ENCODE measurements around the gene ZNF768. TPM values are rescaled to one million over a fixed set of nuclear protein-coding genes. Genes with fewer than 3 reads are reported as not detected.

Gene ZNF768
- total RNA-seq, 1 experiment from 2014 or later, result 48.8 TPM

- no peaks in the 10 kb centered on the region for H3K9me2 ChIP-seq (ENCODE audit: insufficient read depth)
- RAD21 ChIA-PET (ENCODE audit: low non-redundant PET in 1 of 2, low total read pairs in 2 of 2, uncharacterized antibody in 2 of 2, unreplicated experiment in 2 of 2), result no interaction called here
- peaks cover 7% of the 10 kb centered on the region in 2 experiments for H3K4me1 ChIP-seq (ENCODE audit: control insufficient read depth in 1 of 2, insufficient read depth in 2 of 2, low read length in 2 of 2)
- CTCF ChIA-PET, result no interaction called here
- no peak overlapping the region for H3K27ac ChIP-seq (ENCODE audit: low read depth, low read length)
- no peaks in the 10 kb centered on the region for H3K36me3 ChIP-seq (ENCODE audit: control insufficient read depth in 1 of 2, insufficient read depth in 2 of 2, low read length in 2 of 2)
- no peak for TF ChIP-seq MAX (IDR thresholded peaks at IDR 0.05)
- TF ChIP-seq CTCF (IDR thresholded peaks at IDR 0.05 in 2 of 3, conservative IDR thresholded peaks at IDR 0.05 in 1 of 3; ENCODE audit: borderline replicate concordance in 1 of 3, insufficient read depth in 1 of 3, low read depth in 2 of 3, low read length in 2 of 3), result no peak
- no peak overlapping the region for H3K9ac ChIP-seq (ENCODE audit: low read length)
- H3K4me2 ChIP-seq (ENCODE audit: low read length), result no peak overlapping the region
- no peaks in the 10 kb centered on the region for H3K79me2 ChIP-seq (ENCODE audit: insufficient read depth, low read length)
- DNase-seq (ENCODE audit: low read depth, low spot score) (no peak), ATAC-seq (no peak)
- intact Hi-C loops (cut with micrococcal nuclease), result no loop called here
- no TSS peak for BruUV-seq (replicated peaks)
- POLR2A ChIA-PET, result no interaction called here
- no peak overlapping the region for H3K4me3 ChIP-seq (replicated peaks in 1 of 2; ENCODE audit: low read depth in 1 of 2, low read length in 2 of 2)
- H3K9me3 ChIP-seq (ENCODE audit: control insufficient read depth in 1 of 2, insufficient read depth in 1 of 2, low read depth in 1 of 2, low read length in 2 of 2), result no peaks in the 10 kb centered on the region
- H4K20me1 ChIP-seq (ENCODE audit: insufficient read depth), result no peaks in the 10 kb centered on the region
- no peaks in the 10 kb centered on the region for H3K27me3 ChIP-seq (ENCODE audit: insufficient read depth, low read length)
- H2AFZ ChIP-seq (ENCODE audit: low read depth, low read length, poor library complexity, severe bottlenecking), result no peak overlapping the region
These were observed 36.2 kb downstream of the ZNF768 start for GRCh38 chr16:30490210-30490609.

- DNase-seq (ENCODE audit: low read depth, low spot score) (no peak), ATAC-seq (no peak)
- Histone ChIP-seq H3K4me1 (ENCODE audit: control insufficient read depth in 1 of 2, insufficient read depth in 2 of 2, low read length in 2 of 2) (peaks cover 7% of the 10 kb centered on the region in 2 experiments), H3K79me2 (ENCODE audit: insufficient read depth, low read length) (no peaks in the 10 kb centered on the region), H3K4me2 (ENCODE audit: low read length) (no peak overlapping the region), H3K9me2 (ENCODE audit: insufficient read depth) (no peaks in the 10 kb centered on the region), H3K4me3 (replicated peaks in 1 of 2; ENCODE audit: low read depth in 1 of 2, low read length in 2 of 2) (no peak overlapping the region), H3K27ac (ENCODE audit: low read depth, low read length) (no peak overlapping the region), H3K9ac (ENCODE audit: low read length) (no peak overlapping the region), H3K27me3 (ENCODE audit: insufficient read depth, low read length) (no peaks in the 10 kb centered on the region), H3K9me3 (ENCODE audit: control insufficient read depth in 1 of 2, insufficient read depth in 1 of 2, low read depth in 1 of 2, low read length in 2 of 2) (no peaks in the 10 kb centered on the region), H4K20me1 (ENCODE audit: insufficient read depth) (no peaks in the 10 kb centered on the region), H3K36me3 (ENCODE audit: control insufficient read depth in 1 of 2, insufficient read depth in 2 of 2, low read length in 2 of 2) (no peaks in the 10 kb centered on the region), H2AFZ (ENCODE audit: low read depth, low read length, poor library complexity, severe bottlenecking) (no peak overlapping the region)
- RAD21 ChIA-PET (ENCODE audit: low non-redundant PET in 1 of 2, low total read pairs in 2 of 2, uncharacterized antibody in 2 of 2, unreplicated experiment in 2 of 2), result interaction anchor here in 1 of 2 experiments (0.7 kb wide), 1 partner anchor 489 kb away, joined by 3 read pairs; no protein-coding TSS in a partner anchor
- POLR2A ChIA-PET, result no interaction called here
- CTCF ChIA-PET, result no interaction called here
- no TSS peak for BruUV-seq (replicated peaks)
- intact Hi-C loops (cut with micrococcal nuclease), result no loop called here
- no peak for TF ChIP-seq CBX3 (IDR thresholded peaks at IDR 0.05; ENCODE audit: low read depth)
- no peak for TF ChIP-seq SRF (IDR thresholded peaks at IDR 0.05; ENCODE audit: low read depth)
- no peak for TF ChIP-seq EZH2phosphoT487 (IDR thresholded peaks at IDR 0.05; ENCODE audit: borderline replicate concordance)
- no peak for TF ChIP-seq TCF7L2 (IDR thresholded peaks at IDR 0.05; ENCODE audit: borderline replicate concordance, extremely low read depth, insufficient read depth, insufficient read length)
- TF ChIP-seq EZH2 (IDR thresholded peaks at IDR 0.05), result no peak
- TF ChIP-seq JUND (IDR thresholded peaks at IDR 0.05), result no peak
- no peak for TF ChIP-seq ZBTB33 (IDR thresholded peaks at IDR 0.05; ENCODE audit: extremely low read depth, insufficient replicate concordance, low read length)
- TF ChIP-seq REST (IDR thresholded peaks at IDR 0.05; ENCODE audit: low read depth), result no peak
- TF ChIP-seq SIN3A (IDR thresholded peaks at IDR 0.05; ENCODE audit: low read depth), result no peak
These were observed 37.4 kb downstream of the ZNF768 start for GRCh38 chr16:30488764-30489605.
